Activated CD8-positive, alpha-beta memory T cell treated with anti-CD3 and anti-CD28 coated beads, Interleukin-2, amount 50 U/mL, for 48 hours (primary cell): ENCODE data around the gene HSD17B12.

Experiments
- DNase-seq: peaks from one replicate; pipeline ENCODE4 v3.0.0-alpha.2; 2020

Gene HSD17B12

DNA sequence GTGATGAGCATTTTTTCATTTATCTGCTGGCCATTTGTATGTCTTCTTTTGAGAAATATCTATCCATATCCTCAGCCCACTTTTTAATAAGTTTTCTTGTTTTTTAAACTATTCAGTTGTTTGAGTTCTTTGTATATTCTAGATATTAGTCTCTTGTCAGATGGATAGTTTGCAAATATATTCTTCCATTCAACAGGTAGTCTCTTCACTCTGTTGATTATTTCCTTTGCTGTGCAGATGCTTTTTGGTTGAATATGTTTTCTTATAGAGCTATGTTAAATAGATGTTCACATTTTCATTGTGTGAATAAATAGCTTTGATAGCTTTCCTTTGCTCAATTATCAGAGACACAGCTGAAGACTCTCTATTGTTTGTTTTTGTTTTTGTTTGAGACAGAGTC, 131.9 kb downstream of the HSD17B12 start:
- DNase-seq = no peak

DNA sequence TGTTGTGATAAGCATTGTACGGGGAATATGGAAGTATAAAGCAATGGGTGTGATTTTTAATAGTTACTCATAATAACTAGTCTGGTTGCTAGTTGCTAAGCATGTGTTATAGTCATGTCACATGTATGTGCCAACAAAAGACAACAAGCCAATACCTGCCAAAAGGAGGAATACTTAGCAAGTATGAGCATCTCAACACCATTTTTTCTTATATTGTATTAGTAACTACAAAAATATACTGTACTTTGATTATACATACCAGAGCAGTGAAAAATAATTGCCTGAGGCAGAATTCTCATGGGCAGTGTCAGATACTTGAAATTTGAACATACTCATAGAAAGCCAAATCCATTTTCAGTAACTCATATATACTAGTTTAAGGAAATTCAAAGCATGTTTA, 137.7 kb downstream of the HSD17B12 start:
- DNase-seq = no peak

DNA sequence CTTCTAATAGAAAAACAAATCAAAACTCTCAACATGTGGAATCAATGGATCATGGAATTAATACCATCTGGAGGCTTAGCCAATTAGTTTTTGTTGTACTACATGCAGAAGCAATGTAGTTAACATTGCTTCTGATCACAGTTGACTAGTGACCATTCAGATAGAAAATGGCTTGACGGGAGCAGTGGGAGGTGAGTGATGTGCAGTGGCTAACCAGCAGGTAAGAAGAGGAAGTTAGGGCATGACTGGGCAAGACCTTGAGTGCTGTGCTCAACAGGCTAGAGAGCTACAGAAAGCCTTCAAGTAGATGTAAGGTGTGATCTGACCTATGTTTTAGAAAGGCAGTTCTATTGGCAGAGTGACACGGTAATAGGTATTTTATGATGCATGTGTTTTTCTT, 139.4 kb downstream of the HSD17B12 start:
- no peak for DNase-seq

DNA sequence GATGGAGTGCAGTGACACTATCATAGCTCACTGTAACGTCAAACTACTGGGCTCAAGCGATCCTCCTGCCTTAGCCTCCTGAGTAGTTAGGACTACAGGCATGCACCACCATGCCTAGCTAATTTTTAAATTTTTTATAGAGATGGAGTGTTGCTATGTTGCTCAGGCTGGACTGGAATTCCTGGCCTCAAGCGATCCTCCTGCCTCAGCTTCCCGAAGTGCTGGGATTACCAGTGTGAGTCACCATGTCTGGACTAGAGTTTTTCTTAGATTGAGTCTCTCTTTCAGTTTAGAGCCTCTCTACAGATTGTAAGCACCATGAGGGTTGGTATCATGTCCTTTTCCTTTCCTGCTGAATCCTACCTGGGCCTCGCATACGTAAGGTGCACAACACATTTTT, 142.8 kb downstream of the HSD17B12 start:
- no peak for DNase-seq

DNA sequence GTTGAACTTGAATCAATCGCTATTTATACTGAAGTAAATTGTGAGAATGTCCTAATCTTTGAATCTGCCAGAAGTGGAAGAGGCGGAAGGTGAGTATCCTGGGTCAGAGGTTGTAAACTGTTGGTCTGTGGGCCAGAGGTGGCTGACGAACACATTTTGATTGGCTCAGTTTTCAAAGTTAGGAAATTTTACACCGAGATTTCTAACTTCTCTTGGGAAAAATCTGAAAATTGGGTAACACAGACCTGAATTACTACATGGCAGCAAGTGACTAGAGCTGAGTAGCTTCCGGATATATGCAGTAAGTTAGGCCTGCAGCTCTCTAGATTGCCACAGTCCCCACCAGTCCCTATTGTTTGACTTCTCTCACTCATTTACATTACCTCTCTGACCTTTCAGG, 143.3 kb downstream of the HSD17B12 start:
- no peak for DNase-seq

DNA sequence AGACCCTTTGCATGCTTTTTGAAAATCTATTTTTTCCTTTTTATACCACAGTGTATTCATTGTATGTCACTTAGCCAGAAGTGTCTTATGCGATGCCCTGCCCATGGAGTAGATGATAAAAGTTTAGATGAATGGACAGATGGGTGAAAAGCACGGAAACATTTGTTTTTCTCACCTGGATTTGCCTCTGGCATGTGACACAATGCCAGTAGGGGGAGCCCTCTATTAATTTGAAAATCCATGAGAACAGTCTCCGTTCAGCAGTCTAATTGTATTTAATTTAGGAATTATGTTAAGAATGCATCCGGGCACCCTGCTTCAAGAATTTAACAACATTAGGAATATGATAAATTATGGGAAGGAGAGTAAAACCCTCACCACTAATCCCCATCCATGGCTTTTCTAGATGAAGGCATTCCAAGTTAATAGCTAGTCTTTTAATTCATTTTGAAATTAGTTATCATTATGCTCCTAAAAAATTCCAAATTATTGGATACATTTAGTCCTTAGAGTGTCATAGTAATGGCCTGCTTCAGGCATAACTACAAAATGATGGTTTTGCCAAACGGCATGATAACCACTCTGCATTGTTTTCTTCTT, 144.8 kb downstream of the HSD17B12 start:
- no peak for DNase-seq

DNA sequence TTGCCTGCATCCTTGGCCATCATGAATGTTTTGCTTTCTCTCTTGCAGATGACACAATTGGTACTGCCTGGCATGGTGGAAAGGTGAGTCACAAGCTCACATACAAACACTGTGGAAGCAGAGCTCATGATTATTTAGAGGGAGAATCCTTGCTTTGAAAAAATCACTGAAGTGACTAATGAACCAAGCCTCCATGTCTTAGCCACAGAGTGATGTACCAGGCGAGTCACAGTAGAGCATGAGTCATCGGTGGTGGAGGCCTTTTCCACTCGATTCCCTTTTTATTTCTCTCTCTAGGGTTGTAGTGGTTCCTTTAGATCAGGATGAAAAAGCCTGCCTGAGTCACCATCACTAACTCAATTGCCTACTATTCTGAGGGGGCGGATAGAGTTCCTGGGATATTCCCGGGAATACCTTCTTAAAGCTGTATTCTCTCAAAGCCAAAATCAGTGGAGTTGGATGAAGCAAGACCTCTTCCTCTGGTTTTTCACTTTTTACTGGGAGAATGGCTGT, 150.4 kb downstream of the HSD17B12 start:
- DNase-seq = peak; percentile 54

DNA sequence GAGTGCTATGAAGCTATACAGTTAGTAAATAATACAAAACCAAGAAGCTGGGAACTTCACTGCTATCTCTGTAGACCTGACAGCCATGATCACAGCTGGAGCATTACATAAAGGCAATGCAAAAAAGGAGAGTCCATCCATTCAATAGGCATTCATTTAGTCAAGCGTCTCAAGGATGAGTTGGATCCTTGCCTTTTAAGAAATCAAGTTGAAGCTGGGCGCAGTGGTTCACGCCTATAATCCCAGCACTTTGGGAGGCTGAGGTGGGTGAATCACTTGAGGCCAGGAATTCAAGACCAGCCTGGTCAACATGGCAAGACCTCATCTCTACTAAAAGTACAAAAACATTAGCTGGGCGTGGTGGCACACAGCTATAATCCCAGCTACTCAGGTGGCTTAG, 152.0 kb downstream of the HSD17B12 start:
- no peak for DNase-seq

DNA sequence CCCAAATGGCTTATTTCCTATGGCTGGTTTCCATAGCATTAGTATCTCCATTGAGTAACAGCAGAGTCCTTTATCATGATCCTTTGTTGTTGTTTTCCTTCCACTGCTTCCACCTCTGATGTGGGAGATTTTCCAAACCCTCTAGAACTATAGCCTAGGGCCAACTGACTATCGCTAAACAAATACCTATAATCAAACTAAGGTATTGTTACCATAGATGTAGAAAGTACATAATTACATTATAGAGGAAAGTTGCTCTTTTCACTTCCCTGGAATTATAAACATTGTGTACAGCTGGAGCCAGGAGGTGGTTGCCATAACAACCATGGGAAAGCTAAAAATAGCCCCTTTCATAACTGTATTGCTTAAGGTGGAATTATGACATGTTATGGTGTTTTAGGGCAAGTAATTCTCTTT, 153.1 kb downstream of the HSD17B12 start:
- DNase-seq = no peak

DNA sequence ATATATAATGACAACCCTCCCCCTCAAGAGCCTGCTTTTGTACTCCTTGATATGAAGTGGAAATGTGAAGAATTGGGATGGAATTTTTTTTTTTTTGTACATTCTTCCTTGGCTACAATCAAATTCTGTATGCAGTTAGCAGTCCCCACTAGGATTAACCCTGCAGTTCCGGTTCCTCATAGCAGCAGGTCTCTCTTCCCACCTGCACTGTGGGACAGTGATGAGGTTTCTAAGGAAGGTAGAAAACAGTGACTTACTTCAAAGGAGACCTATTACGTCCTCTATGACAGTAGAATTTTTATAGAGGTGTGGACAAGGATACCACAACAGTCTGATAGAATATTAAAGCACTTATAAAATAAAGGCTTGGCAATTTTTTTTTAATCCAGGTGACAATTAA, 153.7 kb downstream of the HSD17B12 start:
- no peak for DNase-seq

DNA sequence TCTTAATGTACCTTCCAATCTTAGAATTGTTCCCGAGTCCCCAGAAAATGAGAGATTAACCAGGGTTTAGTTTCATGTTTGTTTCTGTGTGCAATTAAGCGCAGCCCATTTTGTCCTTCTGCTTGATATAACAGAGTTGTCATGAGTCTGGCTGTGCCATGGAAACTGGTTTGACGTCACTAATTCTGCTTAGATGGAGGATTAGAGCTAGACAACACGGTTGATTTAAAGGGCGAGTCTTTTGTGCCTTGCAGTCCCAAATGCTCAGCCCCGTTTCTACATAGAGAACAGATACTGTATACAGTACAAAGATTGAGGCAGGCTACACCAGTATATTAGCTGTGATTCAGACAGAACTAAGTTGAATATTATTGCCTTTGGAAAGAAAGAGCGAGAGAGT, 154.6 kb downstream of the HSD17B12 start:
- DNase-seq = no peak

DNA sequence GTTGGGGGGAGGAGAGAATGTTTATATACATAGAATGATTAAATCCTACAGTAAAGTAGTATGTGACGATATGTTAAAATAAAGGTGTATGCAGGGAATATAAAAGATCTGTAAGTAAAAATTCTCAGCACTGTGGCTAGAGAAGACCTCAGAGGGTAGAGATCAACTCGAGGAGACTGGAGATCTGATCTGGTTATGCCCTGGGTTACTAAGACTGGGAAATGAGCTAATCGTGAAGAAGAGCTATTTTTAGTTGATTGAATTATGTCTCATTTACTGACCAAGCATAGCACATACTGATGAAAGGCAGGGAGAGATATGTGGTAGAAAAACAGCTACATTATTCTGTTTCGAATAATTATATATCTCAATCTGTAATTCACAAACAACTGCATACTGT, 157.3 kb downstream of the HSD17B12 start:
- DNase-seq = no peak

DNA sequence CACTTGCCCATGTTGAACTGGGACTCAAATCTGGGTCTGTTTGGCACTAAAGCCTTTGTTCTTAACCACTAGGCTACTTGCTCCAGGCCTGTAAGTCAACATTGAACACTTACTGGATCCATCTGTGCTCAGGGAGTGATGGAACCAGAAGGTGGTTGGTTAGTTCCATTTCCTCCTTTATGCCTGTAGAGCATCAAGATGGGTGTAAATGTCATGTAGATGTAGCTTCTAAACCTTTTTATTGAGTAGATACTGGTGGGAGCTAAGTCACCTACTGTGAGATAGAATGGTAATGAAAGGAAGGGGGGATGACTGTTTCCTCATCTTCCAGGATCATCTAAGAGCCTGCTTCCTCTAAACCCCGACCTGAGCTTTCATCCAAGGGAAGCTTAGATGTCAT, 161.5 kb downstream of the HSD17B12 start:
- DNase-seq = no peak

DNA sequence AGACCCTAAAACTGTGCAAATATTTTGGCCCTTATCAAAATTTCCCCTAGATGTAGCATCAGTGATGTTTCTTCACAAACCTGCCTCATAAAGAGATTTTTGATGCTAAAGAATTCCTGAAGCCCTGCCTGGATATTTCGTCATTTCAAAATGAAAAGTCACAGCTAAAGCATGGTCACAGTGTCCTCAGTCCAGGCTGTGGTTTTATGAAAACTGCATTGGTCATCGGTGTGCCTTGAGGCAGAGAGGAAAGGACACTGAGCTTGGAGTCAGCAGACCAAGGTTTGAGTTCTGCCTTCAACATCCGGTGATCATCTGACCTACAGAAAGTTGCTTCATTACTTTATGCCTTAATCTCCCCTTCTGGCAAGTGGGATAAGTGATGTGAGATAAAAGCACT, 165.3 kb downstream of the HSD17B12 start:
- DNase-seq = no peak

DNA sequence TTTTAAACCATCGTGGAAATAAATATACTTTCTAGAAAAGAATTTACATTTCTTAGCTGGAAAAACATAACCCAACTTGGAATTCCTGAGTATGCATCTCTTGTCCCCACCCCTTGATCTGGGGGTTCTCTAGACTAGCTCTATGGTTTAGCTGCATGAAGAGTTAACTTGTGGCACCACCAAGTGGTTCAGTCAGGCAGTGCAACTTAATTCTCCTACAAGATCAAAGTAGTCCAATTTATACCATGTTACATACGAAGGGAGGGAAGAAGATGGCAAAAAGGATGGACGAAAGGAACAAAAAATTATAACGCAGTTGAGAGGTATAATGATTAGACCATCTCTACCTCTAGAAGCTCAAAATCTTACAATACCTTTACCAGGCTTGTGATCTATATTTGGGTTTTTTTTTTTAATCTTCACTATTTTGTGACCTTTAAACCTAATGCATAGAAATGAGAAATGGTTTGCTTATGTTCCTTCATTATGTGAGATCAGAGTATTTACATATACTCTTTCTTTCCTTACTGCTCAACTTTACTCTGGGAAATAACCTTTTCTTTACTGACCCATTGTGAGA, 171.6 kb downstream of the HSD17B12 start:
- DNase-seq = peak; percentile 63

DNA sequence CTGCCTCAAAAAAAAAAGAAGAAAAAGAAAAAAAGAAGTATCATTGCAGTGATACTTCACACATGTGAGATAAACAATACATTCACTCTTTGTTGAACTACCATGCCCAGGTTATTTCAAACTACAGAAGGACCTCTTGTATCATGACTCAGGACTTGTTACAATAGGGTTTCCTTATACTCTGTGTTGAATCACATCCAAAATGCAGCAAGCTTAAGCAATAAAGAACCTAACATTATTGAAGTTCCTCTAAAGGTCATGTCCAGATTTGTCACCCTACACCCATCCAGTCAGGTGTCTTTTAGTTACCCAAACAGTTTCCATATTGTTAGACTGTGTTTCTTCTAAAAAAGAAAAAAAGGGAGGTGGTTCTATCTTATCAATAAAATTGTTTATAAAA, 173.2 kb downstream of the HSD17B12 start:
- DNase-seq = no peak

DNA sequence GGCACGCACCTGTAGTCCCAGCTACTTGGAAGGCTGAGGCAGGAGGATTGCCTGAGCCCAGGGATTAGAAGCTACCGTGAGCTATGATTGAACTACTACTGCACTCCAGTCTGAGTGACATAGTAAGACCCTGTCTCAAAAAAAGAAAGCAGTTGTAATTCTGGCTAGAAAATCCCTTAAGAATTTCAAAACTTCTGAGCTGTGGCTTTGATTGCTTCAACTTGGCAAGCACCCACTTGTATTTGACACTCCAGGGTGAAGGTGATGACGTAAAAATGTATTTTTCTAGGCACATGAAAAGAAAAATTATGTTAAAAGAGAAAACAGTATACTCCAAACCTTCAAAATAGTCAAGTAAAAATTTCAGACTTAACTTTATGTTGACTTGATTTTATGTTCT, 176.5 kb downstream of the HSD17B12 start:
- no peak for DNase-seq

DNA sequence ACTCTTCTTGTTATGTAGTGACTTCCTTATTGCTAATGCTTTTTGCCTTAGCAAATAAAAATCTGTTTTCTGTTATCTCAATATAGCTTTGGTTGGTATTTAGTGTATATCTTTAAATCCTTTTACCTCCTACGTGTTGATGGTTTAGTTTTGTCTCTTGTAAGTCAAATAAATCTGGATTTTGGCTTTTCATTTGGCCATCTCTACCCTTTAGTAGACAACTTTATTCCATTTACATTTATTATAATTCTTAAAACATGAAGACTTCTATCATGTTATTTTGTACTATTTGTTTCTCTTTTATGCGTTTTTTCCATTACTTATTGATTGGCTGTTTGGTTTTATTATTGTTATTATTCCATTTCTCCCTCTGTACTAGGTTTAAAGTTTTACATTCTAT, 180.6 kb downstream of the HSD17B12 start:
- DNase-seq = no peak

DNA sequence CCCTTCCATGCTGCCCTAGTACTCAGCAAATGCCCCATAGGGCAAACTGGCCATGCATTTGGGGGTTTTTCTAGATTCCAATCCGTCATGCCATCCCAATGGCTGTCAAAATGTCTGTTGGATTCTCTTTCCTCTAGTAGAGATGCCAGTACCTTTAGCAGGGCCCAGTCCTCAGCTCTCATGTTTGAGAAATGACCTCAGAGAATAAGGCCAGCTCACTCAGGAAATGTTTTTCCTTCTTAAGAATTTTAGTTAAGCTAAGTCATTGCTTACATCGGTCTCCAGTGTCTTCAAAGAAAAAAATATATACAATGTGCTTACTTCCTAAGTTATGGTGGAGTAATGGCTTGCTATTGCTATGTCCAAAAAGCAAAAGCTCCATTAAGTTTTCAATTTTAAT, 186.0 kb downstream of the HSD17B12 start:
- DNase-seq = no peak

DNA sequence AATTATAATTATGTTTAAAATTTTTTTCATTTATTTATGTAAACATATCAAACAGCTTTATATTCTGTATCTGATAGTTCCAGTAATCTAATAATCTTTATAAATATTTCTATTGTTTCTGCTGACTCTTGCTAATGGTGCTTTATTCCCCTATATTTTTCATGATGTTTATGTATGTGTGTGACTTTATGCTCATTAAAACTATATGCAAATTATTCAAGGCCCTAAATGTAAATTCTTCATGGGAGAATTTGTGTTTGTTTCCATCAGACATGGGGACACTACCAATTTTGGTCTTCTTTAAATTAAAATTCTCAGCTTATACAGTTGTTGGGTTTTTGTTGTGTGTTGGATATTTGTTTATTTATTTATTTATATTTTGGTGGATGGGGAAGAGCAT, 186.4 kb downstream of the HSD17B12 start:
- DNase-seq = no peak

DNA sequence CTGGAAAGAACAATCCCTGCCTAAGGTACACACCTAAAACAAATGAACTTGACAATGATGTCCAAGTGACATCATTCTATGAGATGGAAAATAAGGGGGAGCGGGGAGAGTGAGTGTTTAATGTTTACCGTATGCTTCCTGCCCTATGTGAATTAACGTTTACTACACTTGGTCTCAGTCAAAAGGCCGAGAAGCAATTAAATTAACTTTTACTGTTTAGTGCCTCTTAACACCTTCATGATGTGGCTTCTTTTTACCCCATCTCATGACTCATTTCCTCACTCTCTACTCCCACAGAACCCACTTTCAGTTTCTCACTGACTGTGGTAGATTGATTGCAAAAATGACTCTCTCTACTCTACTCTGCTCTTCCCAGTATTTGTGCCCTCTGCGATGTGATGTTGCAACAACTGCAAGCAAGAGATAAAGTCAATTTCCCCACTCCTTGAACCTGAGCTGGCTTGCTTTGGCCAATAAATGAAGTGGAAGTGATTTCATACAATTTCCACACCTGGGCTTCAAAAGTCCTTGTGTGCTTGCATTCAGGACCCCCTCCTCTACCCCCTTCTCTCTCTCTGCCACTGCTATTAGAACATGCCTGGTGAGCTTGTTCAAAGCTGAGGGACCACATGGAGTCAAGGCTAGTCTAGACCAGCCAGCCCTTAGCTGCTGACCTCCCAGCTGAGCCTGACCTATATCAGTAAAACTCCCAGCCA, 188.5 kb downstream of the HSD17B12 start:
- DNase-seq = no peak

DNA sequence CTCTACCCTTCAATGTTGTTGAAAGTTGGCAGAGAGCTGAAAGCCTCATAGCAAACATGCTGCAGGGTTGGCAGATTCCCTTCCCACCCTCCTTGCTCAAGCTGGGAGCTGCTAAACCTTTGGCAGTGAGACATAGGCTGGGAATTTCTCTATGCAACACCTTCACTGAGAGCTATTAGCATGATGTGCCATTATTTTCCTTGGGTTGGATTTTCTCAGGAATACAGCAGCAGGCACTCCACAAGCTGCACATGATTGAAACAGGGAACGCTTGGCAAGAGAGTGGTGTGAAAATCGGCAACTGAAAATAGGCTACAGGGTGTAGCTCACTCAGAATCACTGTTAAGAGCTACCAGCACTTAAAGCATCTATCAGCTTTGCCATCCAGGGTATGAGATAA, 190.5 kb downstream of the HSD17B12 start:
- DNase-seq = no peak

DNA sequence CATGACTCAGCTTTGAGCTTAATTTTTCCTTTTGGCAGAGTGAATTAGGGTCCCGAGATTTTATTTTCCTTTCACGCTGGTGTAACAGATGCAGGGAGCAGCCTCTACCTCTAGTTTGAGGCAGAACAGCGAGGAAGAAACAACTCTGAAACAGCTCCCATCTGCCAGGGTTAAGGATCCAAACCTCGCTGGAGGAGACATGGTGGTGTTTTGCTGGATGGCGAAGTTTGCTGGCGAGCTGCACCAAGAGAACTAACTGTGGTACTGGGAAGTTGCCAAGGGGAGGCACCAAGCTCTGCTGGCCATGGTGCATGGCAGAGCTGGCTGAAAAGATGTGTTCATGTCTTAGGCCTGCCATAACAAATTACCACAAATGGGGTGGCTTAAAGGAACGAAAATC, 192.5 kb downstream of the HSD17B12 start:
- no peak for DNase-seq

DNA sequence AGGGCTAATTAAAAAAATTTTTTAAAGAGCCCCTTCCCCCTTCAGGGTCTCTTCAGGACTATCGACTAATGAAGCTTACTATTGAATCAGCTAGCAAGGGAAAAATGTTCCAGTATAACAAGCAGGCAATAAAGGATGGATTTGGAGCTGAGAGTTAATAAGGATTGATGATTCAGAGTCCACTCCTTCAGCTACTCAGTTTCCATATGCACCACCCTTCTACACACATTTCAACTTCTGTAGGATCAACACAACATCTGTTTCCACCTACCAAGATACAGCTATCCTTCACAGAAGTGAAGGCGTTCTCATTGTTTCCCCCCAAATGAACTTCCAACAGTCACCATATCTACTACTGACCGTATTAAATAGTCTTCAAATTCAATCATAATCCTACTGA, 193.5 kb downstream of the HSD17B12 start:
- DNase-seq = no peak

DNA sequence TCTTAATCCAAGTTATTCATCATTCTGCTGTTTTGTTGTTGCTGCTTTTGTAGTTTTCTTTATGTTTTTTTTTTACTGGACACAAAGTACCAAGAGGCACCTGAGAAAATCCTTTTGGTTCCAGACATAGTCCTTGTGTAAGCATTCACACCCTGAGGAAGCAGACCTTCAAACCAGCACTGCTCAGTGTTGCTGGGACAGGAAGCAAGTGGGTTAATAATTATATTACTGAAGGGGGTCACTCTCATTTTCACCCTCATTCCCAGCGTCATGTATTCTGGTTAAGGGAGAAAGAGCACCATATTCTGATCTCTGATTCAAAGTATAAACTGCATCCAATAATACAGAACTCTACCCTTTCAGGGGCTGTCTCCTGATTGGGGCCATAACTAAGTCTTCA, 194.2 kb downstream of the HSD17B12 start:
- DNase-seq = no peak
